ENCODE measurements around the gene MRPS10. TPM values are rescaled to one million over a fixed set of nuclear protein-coding genes. Genes with fewer than 3 reads are reported as not detected.
A peak's percentile ranks its signal among the peaks of the same experiment; 100 is the strongest.

Gene MRPS10
- total and polyA plus RNA-seq, 2 experiments from 2014 or later = 65.1 to 79.8 TPM

DNA sequence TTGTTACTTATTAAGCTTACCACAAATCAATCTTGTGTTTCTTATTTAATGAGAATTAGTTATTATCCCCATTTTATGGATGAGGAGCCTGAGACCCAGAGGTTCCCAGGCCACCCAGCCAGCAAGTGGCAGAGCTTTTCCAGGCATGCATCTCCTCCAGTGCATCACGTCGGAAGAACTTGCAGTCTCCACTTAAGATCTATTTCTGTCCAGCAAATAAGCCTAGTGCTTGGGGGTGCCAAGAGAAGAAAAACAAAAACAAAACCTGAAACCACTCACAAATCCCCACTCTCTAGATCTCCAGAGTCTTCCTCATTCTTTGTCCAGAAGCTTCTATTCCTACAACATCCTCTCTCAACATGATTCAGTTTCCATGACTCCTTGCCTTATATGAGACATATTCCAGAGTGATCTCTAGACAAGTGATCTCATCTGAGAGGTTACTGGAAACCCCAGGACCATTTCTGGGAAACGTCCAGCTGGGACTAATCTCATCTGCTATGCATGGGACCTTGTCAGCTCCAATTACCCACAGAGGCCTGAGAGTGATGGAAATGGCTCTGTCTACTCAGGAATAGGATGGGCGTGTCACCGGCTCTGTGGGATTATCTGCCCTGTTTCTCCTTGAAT is 27.0 kb downstream of the MRPS10 start:
- Histone ChIP-seq H2AFZ (no peak overlapping the region), H3K9me2 (ENCODE audit: insufficient read depth) (no peaks in the 10 kb centered on the region), H3K9ac (no peak overlapping the region), H3K36me3 (ENCODE audit: low read depth) (no peaks in the 10 kb centered on the region), H3F3A (ENCODE audit: insufficient read depth) (peaks cover 18% of the 10 kb centered on the region; the same call in 1 of the 2 replicates), H3K4me2 (ENCODE audit: unreplicated experiment) (peak overlapping the region; percentile 0), H3K4me1 (ENCODE audit: insufficient read depth) (peaks cover 25% of the 10 kb centered on the region), H3K27me3 (replicated peaks; ENCODE audit: insufficient read depth) (no peaks in the 10 kb centered on the region), H3K27ac (peak overlapping the region; percentile 36; the same call in 1 of the 2 replicates), H3K4me3 (no peak overlapping the region), H3K79me2 (ENCODE audit: insufficient read depth) (no peaks in the 10 kb centered on the region), H3K9me3 (ENCODE audit: low read depth) (no peaks in the 10 kb centered on the region), H4K20me1 (ENCODE audit: insufficient read depth) (no peaks in the 10 kb centered on the region)
- in situ Hi-C loops (cut with MboI) = no loop called here
- peak; percentile 83 for DNase-seq
- 61 to 63% methylated on average over 5 of the region's 5 CpGs for WGBS, 2 experiments (ENCODE audit: low coverage in 1 of 2, low lambda C conversion rate in 2 of 2, missing lambda C conversion rate in 2 of 2)
- TF ChIP-seq EZH2phosphoT487 (IDR thresholded peaks at IDR 0.05; ENCODE audit: insufficient read depth, low read depth) (no peak), EZH2 (IDR thresholded peaks at IDR 0.05; ENCODE audit: insufficient read depth, poor library complexity, severe bottlenecking) (no peak)

GRCh38 chr6:42188406-42188805 is 29.3 kb downstream of the MRPS10 start:
- H3K36me3 ChIP-seq (ENCODE audit: low read depth) = no peaks in the 10 kb centered on the region
- H3K4me1 ChIP-seq (ENCODE audit: insufficient read depth) = peaks cover 22% of the 10 kb centered on the region
- H3K4me3 ChIP-seq = no peak overlapping the region
- DNase-seq = no peak
- H3F3A ChIP-seq (ENCODE audit: insufficient read depth) = peaks cover 16% of the 10 kb centered on the region; the same call in 1 of the 2 replicates
- H3K9me3 ChIP-seq (ENCODE audit: low read depth) = no peaks in the 10 kb centered on the region
- 91 to 92% methylated on average over 6 of the region's 6 CpGs for WGBS, 2 experiments (ENCODE audit: low coverage in 1 of 2, low lambda C conversion rate in 2 of 2, missing lambda C conversion rate in 2 of 2)
- H3K9ac ChIP-seq = no peak overlapping the region
- H3K79me2 ChIP-seq (ENCODE audit: insufficient read depth) = no peaks in the 10 kb centered on the region
- no peaks in the 10 kb centered on the region for H4K20me1 ChIP-seq (ENCODE audit: insufficient read depth)
- TF ChIP-seq EZH2 (IDR thresholded peaks at IDR 0.05; ENCODE audit: insufficient read depth, poor library complexity, severe bottlenecking) (no peak), EZH2phosphoT487 (IDR thresholded peaks at IDR 0.05; ENCODE audit: insufficient read depth, low read depth) (no peak)
- H3K4me2 ChIP-seq (ENCODE audit: unreplicated experiment) = no peak overlapping the region
- no peaks in the 10 kb centered on the region for H3K9me2 ChIP-seq (ENCODE audit: insufficient read depth)
- in situ Hi-C loops (cut with MboI) = no loop called here
- H3K27ac ChIP-seq = no peak overlapping the region
- no peak overlapping the region for H2AFZ ChIP-seq
- H3K27me3 ChIP-seq (replicated peaks; ENCODE audit: insufficient read depth) = no peaks in the 10 kb centered on the region

- H3K9ac ChIP-seq = no peak overlapping the region
- no peak overlapping the region for H2AFZ ChIP-seq
- 70% methylated on average over 10 of the region's 10 CpGs for WGBS, 2 experiments (ENCODE audit: low coverage in 1 of 2, low lambda C conversion rate in 2 of 2, missing lambda C conversion rate in 2 of 2)
- H3F3A ChIP-seq (ENCODE audit: insufficient read depth) = 0 out of 2 replicates have a peak, but pooled peaks cover 5% of the 10 kb centered on the region
- no peak overlapping the region for H3K27ac ChIP-seq
- TF ChIP-seq EZH2 (IDR thresholded peaks at IDR 0.05; ENCODE audit: insufficient read depth, poor library complexity, severe bottlenecking) (no peak), EZH2phosphoT487 (IDR thresholded peaks at IDR 0.05; ENCODE audit: insufficient read depth, low read depth) (no peak)
- no peak for DNase-seq
- in situ Hi-C loops (cut with MboI) = no loop called here
- H3K9me2 ChIP-seq (ENCODE audit: insufficient read depth) = no peaks in the 10 kb centered on the region
- H3K79me2 ChIP-seq (ENCODE audit: insufficient read depth) = no peaks in the 10 kb centered on the region
- H3K9me3 ChIP-seq (ENCODE audit: low read depth) = no peaks in the 10 kb centered on the region
- H3K4me1 ChIP-seq (ENCODE audit: insufficient read depth) = peaks cover 4% of the 10 kb centered on the region
- H3K4me3 ChIP-seq = no peak overlapping the region
- no peaks in the 10 kb centered on the region for H3K27me3 ChIP-seq (replicated peaks; ENCODE audit: insufficient read depth)
- no peaks in the 10 kb centered on the region for H4K20me1 ChIP-seq (ENCODE audit: insufficient read depth)
- H3K4me2 ChIP-seq (ENCODE audit: unreplicated experiment) = no peak overlapping the region
- no peaks in the 10 kb centered on the region for H3K36me3 ChIP-seq (ENCODE audit: low read depth)
Observed at GRCh38 chr6:42185597-42185996, 32.1 kb downstream of the MRPS10 start.

DNA sequence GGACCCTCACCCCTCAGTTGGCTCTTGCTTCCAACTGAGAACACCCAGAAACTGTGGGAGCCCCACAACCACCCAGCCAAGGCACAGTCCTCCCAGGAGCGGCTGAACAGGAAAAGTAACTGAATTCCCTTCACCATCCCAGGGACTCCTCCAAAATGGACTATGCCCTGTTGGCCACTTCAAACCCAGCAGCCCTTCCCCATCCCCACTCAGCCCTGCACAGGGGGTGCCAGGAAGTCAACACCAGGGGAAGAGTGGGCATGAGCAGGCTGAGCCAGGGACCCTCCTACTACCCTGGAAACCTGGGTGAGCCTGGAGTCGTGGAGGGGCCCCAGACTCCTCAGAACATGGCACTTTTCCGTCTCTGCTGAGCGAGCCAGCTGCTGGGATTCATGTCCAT is 33.2 kb downstream of the MRPS10 start:
- no peak overlapping the region for H3K9ac ChIP-seq
- no peak overlapping the region for H3K4me3 ChIP-seq
- H3K4me1 ChIP-seq (ENCODE audit: insufficient read depth) = no peaks in the 10 kb centered on the region
- no peaks in the 10 kb centered on the region for H3K27me3 ChIP-seq (replicated peaks; ENCODE audit: insufficient read depth)
- no peaks in the 10 kb centered on the region for H3K36me3 ChIP-seq (ENCODE audit: low read depth)
- no peaks in the 10 kb centered on the region for H3F3A ChIP-seq (ENCODE audit: insufficient read depth)
- no peak overlapping the region for H3K4me2 ChIP-seq (ENCODE audit: unreplicated experiment)
- no peaks in the 10 kb centered on the region for H3K9me3 ChIP-seq (ENCODE audit: low read depth)
- TF ChIP-seq EZH2phosphoT487 (IDR thresholded peaks at IDR 0.05; ENCODE audit: insufficient read depth, low read depth) (no peak), EZH2 (IDR thresholded peaks at IDR 0.05; ENCODE audit: insufficient read depth, poor library complexity, severe bottlenecking) (no peak)
- no peak for DNase-seq
- H2AFZ ChIP-seq = no peak overlapping the region
- no peaks in the 10 kb centered on the region for H3K9me2 ChIP-seq (ENCODE audit: insufficient read depth)
- WGBS, 2 experiments (ENCODE audit: low coverage in 1 of 2, low lambda C conversion rate in 2 of 2, missing lambda C conversion rate in 2 of 2) = 81 to 87% methylated on average over 4 of the region's 4 CpGs
- in situ Hi-C loops (cut with MboI) = no loop called here
- no peaks in the 10 kb centered on the region for H3K79me2 ChIP-seq (ENCODE audit: insufficient read depth)
- no peaks in the 10 kb centered on the region for H4K20me1 ChIP-seq (ENCODE audit: insufficient read depth)
- H3K27ac ChIP-seq = no peak overlapping the region
